Measurements from ENCODE around the gene PCDHGB5.
A peak's percentile ranks its signal among the peaks of the same experiment; 100 is the strongest.
"Not testable (repeated sequence)": the region's sequence is repeated elsewhere in the genome, so short reads cannot be mapped to it uniquely, and the experiment has no call there.

Gene PCDHGB5

GRCh38 chr5:141397756-141398551, at the start of gene PCDHGB5:
Gene PCDHGB5 (plus strand): TSS chr5:141397947. CDS start chr5:141398128, 181 bp downstream.
- peak in 1 of 14 donors; percentile 17 for DNase-seq

- DNase-seq: peak in 1 of 14 donors; percentile 9
Measured at GRCh38 chr5:141349917-141350619, 47.7 kb upstream of the PCDHGB5 start, which contains the start of gene PCDHGB1. Gene PCDHGB1 (plus strand): TSS chr5:141350099. CDS start chr5:141350261, 162 bp downstream.

- DNase-seq: no peak
Measured at GRCh38 chr5:141351591-141351990, 46.2 kb upstream of the PCDHGB5 start.

GRCh38 chr5:141354900-141355469, 42.8 kb upstream of the PCDHGB5 start, which contains the start of gene PCDHGA4:
Gene PCDHGA4 (plus strand): TSS chr5:141355021. CDS start chr5:141355108, 87 bp downstream.
- DNase-seq: no peak

GRCh38 chr5:141355641-141356040, 42.1 kb upstream of the PCDHGB5 start:
- DNase-seq: no peak

GRCh38 chr5:141356133-141356532, 41.6 kb upstream of the PCDHGB5 start:
- no peak for DNase-seq

GRCh38 chr5:141356950-141357349, 40.8 kb upstream of the PCDHGB5 start:
- DNase-seq: no peak

GRCh38 chr5:141359790-141360426, 37.8 kb upstream of the PCDHGB5 start, which contains the start of gene PCDHGB2:
Gene PCDHGB2 (plus strand): TSS chr5:141359994. CDS start chr5:141360136, 142 bp downstream.
- DNase-seq: no peak

- DNase-seq: no peak
Measured at GRCh38 chr5:141360685-141361084, 37.1 kb upstream of the PCDHGB5 start.

GRCh38 chr5:141362719-141363118, 35.0 kb upstream of the PCDHGB5 start:
- no peak for DNase-seq

GRCh38 chr5:141363952-141364660, 33.6 kb upstream of the PCDHGB5 start, which contains the start of gene PCDHGA5:
Gene PCDHGA5 (plus strand): TSS chr5:141364162. CDS start chr5:141364331, 169 bp downstream.
- DNase-seq: no peak

- no peak for DNase-seq
Measured at GRCh38 chr5:141366016-141366896, 31.5 kb upstream of the PCDHGB5 start.

GRCh38 chr5:141369994-141370848, 27.5 kb upstream of the PCDHGB5 start, which contains the start of gene PCDHGB3:
Gene PCDHGB3 (plus strand): TSS chr5:141370242. CDS start chr5:141370395, 153 bp downstream.
- no peak for DNase-seq

GRCh38 chr5:141371572-141372475, 25.9 kb upstream of the PCDHGB5 start:
- DNase-seq: no peak

- DNase-seq: no peak
Measured at GRCh38 chr5:141373673-141374317, 24.0 kb upstream of the PCDHGB5 start, which contains the start of gene PCDHGA6. Gene PCDHGA6 (plus strand): TSS chr5:141373891. CDS start chr5:141374084, 193 bp downstream.

GRCh38 chr5:141374627-141375026, 23.1 kb upstream of the PCDHGB5 start:
- DNase-seq: no peak

- not testable (repeated sequence) for DNase-seq
Measured at GRCh38 chr5:141375444-141376155, 22.1 kb upstream of the PCDHGB5 start.

Measured in C1 segment of cervical spinal cord (tissue), 14 donors.